ENCODE data around the gene TSPAN18.

The TSPAN18 gene

GRCh38 chr11:44737245-44738085 lies 10.7 kb downstream of the TSPAN18 start:
- DNase-seq (ENCODE audit: low spot score), result no peak

GRCh38 chr11:44738791-44739190 lies 12.0 kb downstream of the TSPAN18 start:
- peak; percentile 42 for DNase-seq (ENCODE audit: low spot score)

GRCh38 chr11:44740967-44741366 lies 14.2 kb downstream of the TSPAN18 start:
- DNase-seq (ENCODE audit: low spot score), result no peak

- no peak for DNase-seq (ENCODE audit: low spot score)
Measured at GRCh38 chr11:44741976-44742375, 15.2 kb downstream of the TSPAN18 start.

GRCh38 chr11:44742508-44743246 lies 15.9 kb downstream of the TSPAN18 start:
- no peak for DNase-seq (ENCODE audit: low spot score)

GRCh38 chr11:44743326-44743725 lies 16.6 kb downstream of the TSPAN18 start:
- no peak for DNase-seq (ENCODE audit: low spot score)

- DNase-seq (ENCODE audit: low spot score), result no peak
Measured at GRCh38 chr11:44743959-44744557, 17.3 kb downstream of the TSPAN18 start.

GRCh38 chr11:44746894-44747293 lies 20.1 kb downstream of the TSPAN18 start:
- peak; percentile 92 for DNase-seq (ENCODE audit: low spot score)

- DNase-seq (ENCODE audit: low spot score), result no peak
Measured at GRCh38 chr11:44747316-44747715, 20.6 kb downstream of the TSPAN18 start.

GRCh38 chr11:44747836-44748235 lies 21.1 kb downstream of the TSPAN18 start:
- DNase-seq (ENCODE audit: low spot score), result no peak

GRCh38 chr11:44748606-44749005 lies 21.8 kb downstream of the TSPAN18 start:
- no peak for DNase-seq (ENCODE audit: low spot score)

- DNase-seq (ENCODE audit: low spot score), result no peak
Measured at GRCh38 chr11:44749189-44749588, 22.4 kb downstream of the TSPAN18 start.

- DNase-seq (ENCODE audit: low spot score), result peak; percentile 81
Measured at GRCh38 chr11:44750551-44751465, 24.0 kb downstream of the TSPAN18 start.

- no peak for DNase-seq (ENCODE audit: low spot score)
Measured at GRCh38 chr11:44752300-44752699, 25.5 kb downstream of the TSPAN18 start.

GRCh38 chr11:44752713-44753112 lies 26.0 kb downstream of the TSPAN18 start:
- no peak for DNase-seq (ENCODE audit: low spot score)

- no peak for DNase-seq (ENCODE audit: low spot score)
Measured at GRCh38 chr11:44753961-44754645, 27.3 kb downstream of the TSPAN18 start.

GRCh38 chr11:44754876-44755555 lies 28.3 kb downstream of the TSPAN18 start:
- DNase-seq (ENCODE audit: low spot score), result peak; percentile 57

- DNase-seq (ENCODE audit: low spot score), result peak; percentile 64
Measured at GRCh38 chr11:44755556-44756523, 29.1 kb downstream of the TSPAN18 start.

- peak; percentile 72 for DNase-seq (ENCODE audit: low spot score)
Measured at GRCh38 chr11:44758983-44759382, 32.2 kb downstream of the TSPAN18 start.

Data from cerebellar cortex (tissue), 1 donor.